Smooth muscle cell (in vitro differentiated cells): Measurements from ENCODE around the gene PIGT. TPM values are rescaled to one million over a fixed set of nuclear protein-coding genes. Genes with fewer than 3 reads are reported as not detected.

Source experiments
- DNase-seq: peaks from one replicate; lab custom pipeline; 2025; ENCODE audit not compliant: unreplicated experiment; lab: John Stamatoyannopoulos, UW
- H2AFZ ChIP-seq: fragments of 200-600 bp; sonication (generic); 2 replicates; pipeline ENCODE4 v1.6.0; 2016; ENCODE audit warnings: antibody characterized with exemption, low read depth, mild to moderate bottlenecking
- H3F3A ChIP-seq: fragments of 200-600 bp; sonication (generic); 2 replicates; pipeline ENCODE4 v1.6.0; 2017; ENCODE audit warnings: antibody characterized with exemption, low read depth
- H3K27ac ChIP-seq: fragments of 200-600 bp; sonication (generic); 2 replicates; pipeline ENCODE4 v1.5.1; 2016; ENCODE audit warnings: low read depth, mild to moderate bottlenecking
- H3K27me3 ChIP-seq: fragments of 200-600 bp; sonication (generic); 2 replicates; pipeline ENCODE4 v1.6.1; 2016; ENCODE audit warnings: low read depth, mild to moderate bottlenecking
- H3K36me3 ChIP-seq: fragments of 200-600 bp; sonication (generic); 2 replicates; pipeline ENCODE4 v1.5.1; 2016; ENCODE audit warnings: low read depth
- H3K4me1 ChIP-seq: fragments of 200-600 bp; sonication (generic); 2 replicates; pipeline ENCODE4 v1.5.1; 2016; ENCODE audit warnings: low read depth
- H3K4me2 ChIP-seq: fragments of 200-600 bp; sonication (generic); 2 replicates; pipeline ENCODE4 v1.6.0; 2016; ENCODE audit warnings: mild to moderate bottlenecking
- H3K4me3 ChIP-seq: fragments of 200-600 bp; sonication (generic); 2 replicates; pipeline ENCODE4 v1.5.1; 2016; ENCODE audit warnings: mild to moderate bottlenecking
- H3K79me2 ChIP-seq: fragments of 200-600 bp; sonication (generic); 2 replicates; pipeline ENCODE4 v1.6.0; 2016; ENCODE audit warnings: low read depth, mild to moderate bottlenecking
- H3K9ac ChIP-seq: fragments of 200-600 bp; sonication (generic); 2 replicates; pipeline ENCODE4 v1.6.0; 2016; ENCODE audit warnings: low read depth
- H3K9me3 ChIP-seq: fragments of 200-600 bp; sonication (generic); replicated peaks from 2 replicates; pipeline ENCODE4 v1.5.1; 2016; ENCODE audit warnings: low read depth
- H4K20me1 ChIP-seq: fragments of 200-600 bp; sonication (generic); 2 replicates; pipeline ENCODE4 v1.6.0; 2016; ENCODE audit warnings: low read depth
- CTCF ChIP-seq: fragments of 200-600 bp; sonication (generic); IDR thresholded peaks from 2 replicates; pipeline ENCODE4 v1.5.1; 2017; ENCODE audit warnings: borderline replicate concordance, mild to moderate bottlenecking, antibody characterized with exemption; ENCODE audit not compliant: insufficient read depth, poor library complexity, severe bottlenecking
- WGBS: methylation state at CpG from one replicate; pipeline ENCODE4 v1.1.7; 2016; ENCODE audit warnings: low lambda C conversion rate; 5-methylcytosine and 5-hydroxymethylcytosine counted together
- polyA plus RNA-seq: library from polyadenylated mRNA; unstranded; fragments of >200 nt; fragmentation: Nextera tagmentation; extraction: Ambion mirVana; gene quantifications from 2 replicates; pipeline ENCODE4 v1.2.1, GENCODE V29; 2016
- total RNA-seq: library from RNA; depleted of rRNA; stranded (reverse); fragments of >200 nt; gene quantifications from 2 replicates; pipeline ENCODE4 v1.2.3, GENCODE V29; 2014

PIGT gene
- total and polyA plus RNA-seq, 2 experiments from 2014 or later = 90.7 to 206 TPM

- Histone ChIP-seq H3K4me1 (no peaks in the 10 kb centered on the region), H3K9ac (no peak overlapping the region), H3K27ac (no peak overlapping the region), H4K20me1 (no peaks in the 10 kb centered on the region), H3K36me3 (no peaks in the 10 kb centered on the region), H3K79me2 (no peaks in the 10 kb centered on the region), H3F3A (no peaks in the 10 kb centered on the region), H3K4me3 (no peak overlapping the region), H2AFZ (no peak overlapping the region), H3K27me3 (no peaks in the 10 kb centered on the region), H3K4me2 (no peak overlapping the region), H3K9me3 (no peaks in the 10 kb centered on the region)
- TF ChIP-seq CTCF = no peak
- DNase-seq = no peak
- WGBS = 85% methylated on average over 4 of the region's 4 CpGs
Observed at GRCh38 chr20:45452238-45452637, 36.3 kb downstream of the PIGT start.

- WGBS = 87% methylated on average over 4 of the region's 4 CpGs
- Histone ChIP-seq H2AFZ (no peak overlapping the region), H3K9ac (no peak overlapping the region), H3K4me1 (no peaks in the 10 kb centered on the region), H3K27ac (no peak overlapping the region), H3K79me2 (no peaks in the 10 kb centered on the region), H3K9me3 (no peaks in the 10 kb centered on the region), H3F3A (no peaks in the 10 kb centered on the region), H3K4me2 (no peak overlapping the region), H4K20me1 (no peaks in the 10 kb centered on the region), H3K27me3 (no peaks in the 10 kb centered on the region), H3K4me3 (no peak overlapping the region), H3K36me3 (no peaks in the 10 kb centered on the region)
- no peak for TF ChIP-seq CTCF
- DNase-seq = no peak
Observed at GRCh38 chr20:45452772-45453691, 37.1 kb downstream of the PIGT start.

- no peak overlapping the region for H3K9ac ChIP-seq
Observed at GRCh38 chr20:45456632-45457031, 40.7 kb downstream of the PIGT start.

More at GRCh38 chr20:45456632-45457031, 40.7 kb downstream of the PIGT start:
- H3K79me2 ChIP-seq = no peaks in the 10 kb centered on the region
- no peak for DNase-seq
- no peaks in the 10 kb centered on the region for H4K20me1 ChIP-seq
- H3K4me3 ChIP-seq = no peak overlapping the region
- no peak overlapping the region for H3K27ac ChIP-seq
- no peaks in the 10 kb centered on the region for H3K27me3 ChIP-seq
- H3K4me1 ChIP-seq = no peaks in the 10 kb centered on the region
- H2AFZ ChIP-seq = no peak overlapping the region
- TF ChIP-seq CTCF = peak; percentile 16
- WGBS = 10% methylated on average over 6 of the region's 6 CpGs
- no peaks in the 10 kb centered on the region for H3K36me3 ChIP-seq
- no peak overlapping the region for H3K4me2 ChIP-seq
- no peaks in the 10 kb centered on the region for H3K9me3 ChIP-seq
- H3F3A ChIP-seq = no peaks in the 10 kb centered on the region
